ENCODE results near the gene PITPNC1. TPM values are rescaled to one million over a fixed set of nuclear protein-coding genes. Genes with fewer than 3 reads are reported as not detected.
A peak's percentile ranks its signal among the peaks of the same experiment; 100 is the strongest.
"Not testable (repeated sequence)": the region's sequence is repeated elsewhere in the genome, so short reads cannot be mapped to it uniquely, and the experiment has no call there.

PITPNC1 gene
- total and polyA plus RNA-seq, 2 donors (not counting 1 experiment from before 2014, with no cell fraction given) = 5.8 to 7.1 TPM

DNA sequence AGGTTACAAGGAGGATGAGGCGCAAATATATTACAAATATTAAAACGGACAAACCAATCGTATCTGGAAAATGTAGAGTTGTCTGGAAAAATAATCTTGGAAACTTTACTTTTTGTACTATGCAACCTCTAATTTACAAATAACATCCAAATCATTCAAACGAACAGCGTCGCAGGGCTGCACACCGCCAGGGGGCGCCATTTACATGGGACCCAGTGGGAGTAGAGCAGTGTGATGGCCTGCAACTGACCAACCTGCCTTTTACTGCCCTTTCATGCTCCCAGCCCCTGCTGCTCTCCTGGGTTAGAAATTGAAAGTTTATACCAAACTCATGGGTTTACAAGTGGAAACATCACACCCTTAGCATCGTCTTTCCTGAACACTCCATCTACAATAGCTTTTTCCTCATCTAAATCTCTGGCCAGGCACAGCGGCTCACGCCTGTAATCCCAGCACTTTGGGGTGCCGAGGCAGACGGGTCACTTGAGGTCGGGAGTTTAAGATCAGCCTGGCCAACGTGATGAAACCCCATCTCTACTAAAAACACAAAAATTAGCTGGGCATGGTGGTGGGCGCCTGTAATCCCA is 10.0 kb downstream of the PITPNC1 start:
- Histone ChIP-seq H3K27ac (ENCODE audit: insufficient read depth, low read length) (no peak overlapping the region), H3K4me1 (ENCODE audit: control insufficient read depth, extremely low read depth, insufficient read depth, low read length) (peaks cover 6% of the 10 kb centered on the region), H3K4me2 (ENCODE audit: extremely low read depth, insufficient read depth, low read length) (no peak overlapping the region), H3K27me3 (ENCODE audit: control insufficient read depth, insufficient read depth, low read length) (no peaks in the 10 kb centered on the region), H4K20me1 (ENCODE audit: control insufficient read depth, extremely low read depth, insufficient read depth, low read length) (no peaks in the 10 kb centered on the region), H3K79me2 (ENCODE audit: control insufficient read depth, insufficient read depth, low read length) (peaks cover 6% of the 10 kb centered on the region), H3K4me3 (replicated peaks in 1 of 4; ENCODE audit: control extremely low read depth in 1 of 4, insufficient read depth in 1 of 4, low read depth in 3 of 4, low read length in 4 of 4) (no peak overlapping the region), H2AFZ (ENCODE audit: low read length) (no peak overlapping the region), H3K9ac (ENCODE audit: insufficient read depth, low read length) (no peak overlapping the region), H3K36me3 (ENCODE audit: control insufficient read depth, insufficient read depth, low read length) (no peaks in the 10 kb centered on the region), H3K9me3 (ENCODE audit: control insufficient read depth, insufficient read depth, low read depth, low read length) (no peaks in the 10 kb centered on the region)
- peak; percentile 20 to 63 for DNase-seq (ENCODE audit: low read depth in 2 of 2)
- no peak for TF ChIP-seq EZH2 (IDR thresholded peaks at IDR 0.05; ENCODE audit: low read length, missing control alignments)
- TF ChIP-seq, protein P1, sequence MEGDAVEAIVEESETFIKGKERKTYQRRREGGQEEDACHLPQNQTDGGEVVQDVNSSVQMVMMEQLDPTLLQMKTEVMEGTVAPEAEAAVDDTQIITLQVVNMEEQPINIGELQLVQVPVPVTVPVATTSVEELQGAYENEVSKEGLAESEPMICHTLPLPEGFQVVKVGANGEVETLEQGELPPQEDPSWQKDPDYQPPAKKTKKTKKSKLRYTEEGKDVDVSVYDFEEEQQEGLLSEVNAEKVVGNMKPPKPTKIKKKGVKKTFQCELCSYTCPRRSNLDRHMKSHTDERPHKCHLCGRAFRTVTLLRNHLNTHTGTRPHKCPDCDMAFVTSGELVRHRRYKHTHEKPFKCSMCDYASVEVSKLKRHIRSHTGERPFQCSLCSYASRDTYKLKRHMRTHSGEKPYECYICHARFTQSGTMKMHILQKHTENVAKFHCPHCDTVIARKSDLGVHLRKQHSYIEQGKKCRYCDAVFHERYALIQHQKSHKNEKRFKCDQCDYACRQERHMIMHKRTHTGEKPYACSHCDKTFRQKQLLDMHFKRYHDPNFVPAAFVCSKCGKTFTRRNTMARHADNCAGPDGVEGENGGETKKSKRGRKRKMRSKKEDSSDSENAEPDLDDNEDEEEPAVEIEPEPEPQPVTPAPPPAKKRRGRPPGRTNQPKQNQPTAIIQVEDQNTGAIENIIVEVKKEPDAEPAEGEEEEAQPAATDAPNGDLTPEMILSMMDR (conservative IDR thresholded peaks at IDR 0.05 in 1 of 2, IDR thresholded peaks at IDR 0.05 in 1 of 2; ENCODE audit: low read depth in 1 of 2, low read length in 2 of 2) = peak; percentile 63 to 86

DNA sequence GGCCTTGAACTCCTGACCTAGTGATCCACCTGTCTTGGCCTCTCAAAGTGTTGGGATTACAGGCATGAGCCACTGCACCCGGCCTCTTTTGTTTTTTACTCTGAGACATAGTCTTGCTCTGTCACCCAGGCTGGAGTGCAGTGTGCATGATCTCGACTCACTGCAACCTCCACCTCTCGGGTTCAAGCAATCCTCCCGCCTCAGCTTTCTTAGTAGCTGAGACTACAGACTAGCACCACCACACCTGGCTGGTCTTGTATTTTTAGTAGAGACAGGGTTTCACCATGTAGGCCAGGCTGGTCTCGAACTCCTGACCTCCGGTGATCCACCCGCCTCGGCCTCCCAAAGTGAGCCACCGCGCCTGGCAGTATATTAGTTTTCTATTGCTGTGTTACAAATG is 11.5 kb downstream of the PITPNC1 start:
- not testable (repeated sequence) for DNase-seq (ENCODE audit: low read depth in 2 of 2); H3K4me2 ChIP-seq (ENCODE audit: extremely low read depth, insufficient read depth, low read length); H3K79me2 ChIP-seq (ENCODE audit: control insufficient read depth, insufficient read depth, low read length); H3K36me3 ChIP-seq (ENCODE audit: control insufficient read depth, insufficient read depth, low read length); H4K20me1 ChIP-seq (ENCODE audit: control insufficient read depth, extremely low read depth, insufficient read depth, low read length); H3K27me3 ChIP-seq (ENCODE audit: control insufficient read depth, insufficient read depth, low read length); H3K9me3 ChIP-seq (ENCODE audit: control insufficient read depth, insufficient read depth, low read depth, low read length); H2AFZ ChIP-seq (ENCODE audit: low read length); H3K4me3 ChIP-seq (replicated peaks in 1 of 4; ENCODE audit: control extremely low read depth in 1 of 4, insufficient read depth in 1 of 4, low read depth in 3 of 4, low read length in 4 of 4); H3K9ac ChIP-seq (ENCODE audit: insufficient read depth, low read length); H3K27ac ChIP-seq (ENCODE audit: insufficient read depth, low read length); H3K4me1 ChIP-seq (ENCODE audit: control insufficient read depth, extremely low read depth, insufficient read depth, low read length)

DNA sequence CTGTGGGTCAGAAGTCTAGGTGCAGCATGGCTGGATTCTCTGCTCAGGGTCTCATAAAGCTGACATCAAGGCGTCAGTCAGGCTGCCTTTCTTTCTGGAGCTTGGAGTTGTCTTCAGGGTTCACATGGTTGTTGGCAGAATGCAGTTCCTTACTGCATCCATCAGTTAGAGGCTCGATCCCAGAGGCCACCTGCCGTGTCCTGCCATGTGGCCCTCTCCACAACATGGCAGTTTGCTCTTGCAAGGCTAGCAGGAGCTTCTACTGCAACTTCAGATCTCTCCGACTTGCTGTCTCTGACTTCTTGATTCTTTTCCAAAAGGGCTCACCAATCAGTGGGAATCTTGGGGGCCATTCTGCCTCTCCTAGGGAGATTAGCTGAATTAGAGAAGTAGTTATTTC is 11.9 kb downstream of the PITPNC1 start:
- DNase-seq (ENCODE audit: low read depth in 2 of 2) = no peak
- H3K4me1 ChIP-seq (ENCODE audit: control insufficient read depth, extremely low read depth, insufficient read depth, low read length) = peaks cover 6% of the 10 kb centered on the region
- H3K9ac ChIP-seq (ENCODE audit: insufficient read depth, low read length) = no peak overlapping the region
- H4K20me1 ChIP-seq (ENCODE audit: control insufficient read depth, extremely low read depth, insufficient read depth, low read length) = no peaks in the 10 kb centered on the region
- no peaks in the 10 kb centered on the region for H3K36me3 ChIP-seq (ENCODE audit: control insufficient read depth, insufficient read depth, low read length)
- H3K79me2 ChIP-seq (ENCODE audit: control insufficient read depth, insufficient read depth, low read length) = peaks cover 4% of the 10 kb centered on the region
- no peaks in the 10 kb centered on the region for H3K27me3 ChIP-seq (ENCODE audit: control insufficient read depth, insufficient read depth, low read length)
- TF ChIP-seq, protein P1 (conservative IDR thresholded peaks at IDR 0.05 in 1 of 2, IDR thresholded peaks at IDR 0.05 in 1 of 2; ENCODE audit: low read depth in 1 of 2, low read length in 2 of 2) = no peak
- no peak for TF ChIP-seq EZH2 (IDR thresholded peaks at IDR 0.05; ENCODE audit: low read length, missing control alignments)
- no peak overlapping the region for H3K4me2 ChIP-seq (ENCODE audit: extremely low read depth, insufficient read depth, low read length)
- H3K27ac ChIP-seq (ENCODE audit: insufficient read depth, low read length) = no peak overlapping the region
- no peak overlapping the region for H3K4me3 ChIP-seq (replicated peaks in 1 of 4; ENCODE audit: control extremely low read depth in 1 of 4, insufficient read depth in 1 of 4, low read depth in 3 of 4, low read length in 4 of 4)
- no peaks in the 10 kb centered on the region for H3K9me3 ChIP-seq (ENCODE audit: control insufficient read depth, insufficient read depth, low read depth, low read length)
- H2AFZ ChIP-seq (ENCODE audit: low read length) = no peak overlapping the region

Data from fibroblast of lung (primary cell).